ENCODE results near the gene PRDM16. TPM values are rescaled to one million over a fixed set of nuclear protein-coding genes. Genes with fewer than 3 reads are reported as not detected.

The PRDM16 gene
- total and polyA plus RNA-seq, 2 of the 13 experiments (the other 11 are each of a cell fraction or from before 2014, with no cell fraction given): 0.15 to 0.81 TPM

DNA sequence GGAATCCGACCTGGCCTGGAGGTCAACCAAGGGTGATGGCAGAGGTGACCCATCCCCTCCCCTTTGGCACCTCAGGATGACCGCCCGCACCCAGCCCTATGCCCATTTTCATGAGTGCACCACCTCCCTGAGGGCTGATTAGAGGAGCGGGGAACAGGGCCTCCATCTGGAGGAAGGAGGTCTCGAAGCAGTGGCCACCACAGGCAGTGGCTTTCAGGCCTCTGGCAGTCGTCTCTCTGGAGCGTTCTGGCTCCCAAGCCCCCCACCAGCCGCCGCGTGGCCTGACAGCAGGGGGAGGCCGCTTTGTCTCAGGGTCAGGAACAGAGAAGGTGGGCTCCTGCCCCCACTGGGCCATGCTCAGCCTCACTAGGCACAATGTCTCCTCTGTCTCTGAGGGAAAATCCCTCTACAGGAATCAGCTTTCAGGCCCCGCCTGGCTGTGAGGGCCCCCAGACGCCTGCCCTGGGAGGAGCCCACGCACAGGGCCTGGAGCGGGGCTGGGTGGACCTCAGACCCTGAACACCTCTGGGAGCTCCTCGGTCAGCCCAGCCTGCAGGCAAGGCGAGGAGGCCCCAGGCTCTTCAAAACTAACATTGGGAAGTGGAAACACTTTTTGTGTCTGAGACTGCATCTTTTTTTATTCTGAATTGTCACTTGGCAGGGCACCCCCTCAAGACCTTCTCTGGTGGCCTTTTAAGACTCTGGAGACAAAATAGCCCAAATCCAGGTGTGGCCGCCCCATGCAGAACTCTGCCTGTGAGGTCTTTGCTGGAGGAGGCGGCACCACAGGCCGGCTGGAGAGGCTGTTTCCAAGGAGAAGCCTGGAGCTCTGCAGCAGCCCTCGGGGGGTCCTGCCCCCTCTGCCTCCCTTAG, 257.7 kb downstream of the PRDM16 start (continued):
- TF ChIP-seq, protein P1, sequence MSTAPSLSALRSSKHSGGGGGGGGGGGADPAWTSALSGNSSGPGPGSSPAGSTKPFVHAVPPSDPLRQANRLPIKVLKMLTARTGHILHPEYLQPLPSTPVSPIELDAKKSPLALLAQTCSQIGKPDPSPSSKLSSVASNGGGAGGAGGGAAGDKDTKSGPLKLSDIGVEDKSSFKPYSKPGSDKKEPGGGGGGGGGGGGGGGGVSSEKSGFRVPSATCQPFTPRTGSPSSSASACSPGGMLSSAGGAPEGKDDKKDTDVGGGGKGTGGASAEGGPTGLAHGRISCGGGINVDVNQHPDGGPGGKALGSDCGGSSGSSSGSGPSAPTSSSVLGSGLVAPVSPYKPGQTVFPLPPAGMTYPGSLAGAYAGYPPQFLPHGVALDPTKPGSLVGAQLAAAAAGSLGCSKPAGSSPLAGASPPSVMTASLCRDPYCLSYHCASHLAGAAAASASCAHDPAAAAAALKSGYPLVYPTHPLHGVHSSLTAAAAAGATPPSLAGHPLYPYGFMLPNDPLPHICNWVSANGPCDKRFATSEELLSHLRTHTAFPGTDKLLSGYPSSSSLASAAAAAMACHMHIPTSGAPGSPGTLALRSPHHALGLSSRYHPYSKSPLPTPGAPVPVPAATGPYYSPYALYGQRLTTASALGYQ (CRISPR knock-in tag; IDR thresholded peaks at IDR 0.05): peak; percentile 58; the same call in 1 of the 2 replicates
- TF ChIP-seq ZNF17 (CRISPR knock-in tag; IDR thresholded peaks at IDR 0.05) (no peak), SP4 (CRISPR knock-in tag; IDR thresholded peaks at IDR 0.05) (peak; percentile 61; the same call in 1 of the 2 replicates), MZF1 (CRISPR knock-in tag; IDR thresholded peaks at IDR 0.05; ENCODE audit: borderline replicate concordance) (no peak), SMARCC2 (IDR thresholded peaks at IDR 0.05) (no peak), EP300 (IDR thresholded peaks at IDR 0.05; ENCODE audit: low read depth in 2 of 2, low read length in 2 of 2) (peak in 1 of 2 experiments; percentile 60; a peak in 2 of 4 replicates), EP300 (CRISPR knock-in tag; IDR thresholded peaks at IDR 0.05; ENCODE audit: borderline replicate concordance) (no peak), CAMTA2 (CRISPR knock-in tag; IDR thresholded peaks at IDR 0.05; ENCODE audit: borderline replicate concordance) (no peak), THRA (CRISPR knock-in tag; IDR thresholded peaks at IDR 0.05; ENCODE audit: borderline replicate concordance) (0 out of 2 replicates have a peak, but pooled peaks have one; percentile 23), ETV6 (CRISPR knock-in tag; conservative IDR thresholded peaks at IDR 0.05) (0 out of 2 replicates have a peak, but pooled peaks have one; percentile 66), SMYD3 (CRISPR knock-in tag; IDR thresholded peaks at IDR 0.05) (no peak), SOX6 (IDR thresholded peaks at IDR 0.05) (no peak), SOX6 (CRISPR knock-in tag; IDR thresholded peaks at IDR 0.05) (peak; percentile 69), SMAD1 (CRISPR knock-in tag; IDR thresholded peaks at IDR 0.05; ENCODE audit: borderline replicate concordance, low read depth) (peak; percentile 64; the same call in 1 of the 2 replicates), ZNF431 (CRISPR knock-in tag; IDR thresholded peaks at IDR 0.05; ENCODE audit: borderline replicate concordance, low read depth) (peak; percentile 68; the same call in 1 of the 2 replicates), ZSCAN31 (CRISPR knock-in tag; IDR thresholded peaks at IDR 0.05; ENCODE audit: low read depth) (peak; percentile 61; the same call in 1 of the 2 replicates)
- TF ChIP-seq, protein P2, sequence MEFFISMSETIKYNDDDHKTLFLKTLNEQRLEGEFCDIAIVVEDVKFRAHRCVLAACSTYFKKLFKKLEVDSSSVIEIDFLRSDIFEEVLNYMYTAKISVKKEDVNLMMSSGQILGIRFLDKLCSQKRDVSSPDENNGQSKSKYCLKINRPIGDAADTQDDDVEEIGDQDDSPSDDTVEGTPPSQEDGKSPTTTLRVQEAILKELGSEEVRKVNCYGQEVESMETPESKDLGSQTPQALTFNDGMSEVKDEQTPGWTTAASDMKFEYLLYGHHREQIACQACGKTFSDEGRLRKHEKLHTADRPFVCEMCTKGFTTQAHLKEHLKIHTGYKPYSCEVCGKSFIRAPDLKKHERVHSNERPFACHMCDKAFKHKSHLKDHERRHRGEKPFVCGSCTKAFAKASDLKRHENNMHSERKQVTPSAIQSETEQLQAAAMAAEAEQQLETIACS (CRISPR knock-in tag; IDR thresholded peaks at IDR 0.05): no peak
- TF ChIP-seq, protein P3, sequence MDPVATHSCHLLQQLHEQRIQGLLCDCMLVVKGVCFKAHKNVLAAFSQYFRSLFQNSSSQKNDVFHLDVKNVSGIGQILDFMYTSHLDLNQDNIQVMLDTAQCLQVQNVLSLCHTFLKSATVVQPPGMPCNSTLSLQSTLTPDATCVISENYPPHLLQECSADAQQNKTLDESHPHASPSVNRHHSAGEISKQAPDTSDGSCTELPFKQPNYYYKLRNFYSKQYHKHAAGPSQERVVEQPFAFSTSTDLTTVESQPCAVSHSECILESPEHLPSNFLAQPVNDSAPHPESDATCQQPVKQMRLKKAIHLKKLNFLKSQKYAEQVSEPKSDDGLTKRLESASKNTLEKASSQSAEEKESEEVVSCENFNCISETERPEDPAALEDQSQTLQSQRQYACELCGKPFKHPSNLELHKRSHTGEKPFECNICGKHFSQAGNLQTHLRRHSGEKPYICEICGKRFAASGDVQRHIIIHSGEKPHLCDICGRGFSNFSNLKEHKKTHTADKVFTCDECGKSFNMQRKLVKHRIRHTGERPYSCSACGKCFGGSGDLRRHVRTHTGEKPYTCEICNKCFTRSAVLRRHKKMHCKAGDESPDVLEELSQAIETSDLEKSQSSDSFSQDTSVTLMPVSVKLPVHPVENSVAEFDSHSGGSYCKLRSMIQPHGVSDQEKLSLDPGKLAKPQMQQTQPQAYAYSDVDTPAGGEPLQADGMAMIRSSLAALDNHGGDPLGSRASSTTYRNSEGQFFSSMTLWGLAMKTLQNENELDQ (CRISPR knock-in tag; IDR thresholded peaks at IDR 0.05; ENCODE audit: borderline replicate concordance): no peak
- TF ChIP-seq, protein P4, sequence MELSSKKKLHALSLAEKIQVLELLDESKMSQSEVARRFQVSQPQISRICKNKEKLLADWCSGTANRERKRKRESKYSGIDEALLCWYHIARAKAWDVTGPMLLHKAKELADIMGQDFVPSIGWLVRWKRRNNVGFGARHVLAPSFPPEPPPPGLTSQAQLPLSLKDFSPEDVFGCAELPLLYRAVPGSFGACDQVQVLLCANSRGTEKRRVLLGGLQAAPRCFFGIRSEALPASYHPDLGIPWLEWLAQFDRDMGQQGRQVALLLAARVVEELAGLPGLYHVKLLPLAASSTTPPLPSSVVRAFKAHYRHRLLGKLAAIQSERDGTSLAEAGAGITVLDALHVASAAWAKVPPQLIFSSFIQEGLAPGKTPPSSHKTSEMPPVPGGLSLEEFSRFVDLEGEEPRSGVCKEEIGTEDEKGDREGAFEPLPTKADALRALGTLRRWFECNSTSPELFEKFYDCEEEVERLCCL (CRISPR knock-in tag; IDR thresholded peaks at IDR 0.05; ENCODE audit: borderline replicate concordance): no peak
